ENCODE results near the gene ACY1. TPM values are rescaled to one million over a fixed set of nuclear protein-coding genes. Genes with fewer than 3 reads are reported as not detected.

ACY1 gene
- total and polyA plus RNA-seq, 2 of the 13 experiments (the other 11 are each of a cell fraction or from before 2014, with no cell fraction given): 113 to 162 TPM

GRCh38 chr3:52022323-52023100 lies 39.2 kb downstream of the ACY1 start:
- CTCF ChIA-PET (ENCODE audit: low intra/inter-chr PET ratio, low total read pairs): no interaction called here
- BruUV-seq (replicated peaks): no TSS peak

More at GRCh38 chr3:52022323-52023100, 39.2 kb downstream of the ACY1 start:
- in situ Hi-C loops (cut with HindIII; ENCODE audit: extremely low pct_ligation_motif_present, low pct_unique_long_range_greater_than_20kb) (no loop called here), intact Hi-C loops (cut with micrococcal nuclease; ENCODE audit: unreplicated experiment) (no loop called here)
- Histone ChIP-seq H3K4me2 (ENCODE audit: low read depth, low read length) (no peak overlapping the region), H3K9me3 (ENCODE audit: low read length) (no peaks in the 10 kb centered on the region), H3K4me1 (ENCODE audit: insufficient read depth, low read length) (peaks cover 60% of the 10 kb centered on the region), H3K9ac (ENCODE audit: insufficient read depth, low read depth, low read length) (no peak overlapping the region), H3K4me3 (replicated peaks in 1 of 3; ENCODE audit: insufficient read depth in 1 of 3, low read depth in 2 of 3, low read length in 3 of 3) (no peak overlapping the region), H3K27me3 (ENCODE audit: control insufficient read depth in 1 of 2, insufficient read depth in 2 of 2, low read length in 2 of 2) (peaks cover 0 to 61% of the 10 kb centered on the region in 2 experiments; a peak in 4 of 5 replicates), H3K27ac (ENCODE audit: extremely low read length, insufficient read depth, low read length) (no peak overlapping the region), H3K79me2 (ENCODE audit: insufficient read depth, low read length) (no peaks in the 10 kb centered on the region), H2AFZ (ENCODE audit: low read length) (no peak overlapping the region), H3K36me3 (replicated peaks in 1 of 2; ENCODE audit: control insufficient read depth in 1 of 2, insufficient read depth in 2 of 2, low read length in 2 of 2) (no peaks in the 10 kb centered on the region), H4K20me1 (ENCODE audit: insufficient read depth, low read length) (no peaks in the 10 kb centered on the region)
- FAIRE-seq (no peak), DNase-seq (ENCODE audit: low spot score) (no peak), ATAC-seq (no peak)
- TF ChIP-seq ZNF639 (CRISPR knock-in tag; conservative IDR thresholded peaks at IDR 0.05): no peak
- TF ChIP-seq POLR2AphosphoS5 (IDR thresholded peaks at IDR 0.05; ENCODE audit: low read depth, low read length): no peak
- no peak for TF ChIP-seq XBP1 (CRISPR knock-in tag; IDR thresholded peaks at IDR 0.05)
- no peak for TF ChIP-seq RBFOX2 (IDR thresholded peaks at IDR 0.05; ENCODE audit: low read depth, low read length)
- TF ChIP-seq ZNF382 (CRISPR knock-in tag; IDR thresholded peaks at IDR 0.05; ENCODE audit: borderline replicate concordance): no peak
- TF ChIP-seq MEIS1 (CRISPR knock-in tag; IDR thresholded peaks at IDR 0.05; ENCODE audit: borderline replicate concordance): no peak
- TF ChIP-seq FOXA3 (CRISPR knock-in tag; IDR thresholded peaks at IDR 0.05): no peak
- TF ChIP-seq HOMEZ (CRISPR knock-in tag; IDR thresholded peaks at IDR 0.05; ENCODE audit: low read depth): no peak
- TF ChIP-seq TFDP1 (CRISPR knock-in tag; IDR thresholded peaks at IDR 0.05; ENCODE audit: borderline replicate concordance): no peak
- no peak for TF ChIP-seq ZNF766 (CRISPR knock-in tag; IDR thresholded peaks at IDR 0.05; ENCODE audit: borderline replicate concordance)
- TF ChIP-seq MTF1 (CRISPR knock-in tag; IDR thresholded peaks at IDR 0.05): no peak
- POLR2A ChIA-PET: no interaction called here
- 38% methylated on average over 11 of the region's 20 CpGs for WGBS (ENCODE audit: low lambda C conversion rate)

All from HepG2 (cell line).